HCT116 (cell line): ENCODE data around the gene MRPL18.

Experiments used
- CTCF ChIP-seq, 3 experiments: fragments of 200-600 bp in 1 of 3; sonication (generic) in 1 of 3; IDR thresholded peaks in 2 of 3; conservative IDR thresholded peaks in 1 of 3; 2 replicates each; pipeline ENCODE4 v1.5.1; 2012 to 2017; ENCODE audit warnings: low read depth in 2 of 3, low read length in 2 of 3, antibody characterized with exemption in 1 of 3, borderline replicate concordance in 1 of 3, control low read depth in 1 of 3, mild to moderate bottlenecking in 1 of 3, mixed read lengths in 1 of 3, mixed run types in 1 of 3, moderate library complexity in 1 of 3; ENCODE audit not compliant: insufficient read depth in 1 of 3
- EZH2 ChIP-seq: fragments of 200-600 bp; sonication (generic); IDR thresholded peaks from 2 replicates; pipeline ENCODE4 v1.6.1; 2017; ENCODE audit warnings: antibody characterized with exemption, mixed run types
- EZH2phosphoT487 ChIP-seq: fragments of 200-600 bp; IDR thresholded peaks from 2 replicates; pipeline ENCODE4 v1.6.1; 2018; ENCODE audit warnings: antibody characterized with exemption, borderline replicate concordance
- POLR2A ChIP-seq: IDR thresholded peaks from 2 replicates; pipeline ENCODE4 v1.7.0; 2011; ENCODE audit warnings: borderline replicate concordance; ENCODE audit not compliant: insufficient read depth, insufficient read length; ENCODE audit errors: extremely low read depth

DNA sequence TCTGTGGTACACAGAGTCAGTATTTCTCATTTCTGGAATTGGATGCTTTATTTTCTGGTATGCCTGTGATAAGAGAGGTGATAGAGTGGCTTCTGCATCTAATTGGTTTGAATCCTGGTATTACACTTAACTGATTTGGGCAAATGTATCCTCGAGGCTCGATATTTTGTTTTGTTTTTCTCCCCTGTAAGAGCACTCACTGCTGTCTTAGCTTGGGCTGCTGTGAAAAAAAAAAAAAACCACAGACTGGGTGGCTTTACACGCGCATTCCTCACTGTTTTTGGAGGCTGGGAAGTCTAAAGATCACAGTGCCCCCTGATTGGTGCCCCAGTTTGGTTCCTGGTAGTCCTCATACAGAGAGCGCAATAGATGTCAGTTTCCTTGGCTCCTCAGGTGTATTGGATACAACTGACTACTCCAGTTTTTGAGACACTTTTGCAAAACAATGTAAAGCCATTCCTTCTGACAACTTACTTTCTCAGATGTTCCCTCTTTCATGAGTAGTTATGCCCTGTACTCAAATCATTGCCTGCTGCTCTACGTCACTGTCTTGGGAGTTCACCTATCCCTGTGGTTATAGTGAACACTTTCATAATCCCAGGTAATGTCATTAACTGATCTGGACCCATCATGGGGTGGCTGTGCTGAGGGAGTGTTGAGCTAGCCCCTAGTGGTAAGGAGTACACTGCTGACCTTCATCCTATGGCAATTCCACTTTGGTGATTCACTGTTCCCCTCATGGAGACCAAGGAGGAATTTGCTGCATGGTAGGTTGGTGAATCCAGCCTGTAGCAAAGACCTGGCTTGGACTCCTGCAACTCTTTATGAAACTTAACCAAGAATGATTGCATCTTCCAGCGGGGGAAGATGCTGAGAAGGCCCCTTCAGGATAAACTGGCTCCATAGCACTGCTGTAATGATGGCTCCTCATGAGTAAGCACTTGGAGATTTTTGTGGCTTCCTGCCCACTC is 32.0 kb upstream of the MRPL18 start:
- TF ChIP-seq EZH2, result no peak
- TF ChIP-seq POLR2A, result no peak
- TF ChIP-seq EZH2phosphoT487, result no peak
- peak in 2 of 3 experiments; percentile 33 to 43; a peak in 4 of 6 replicates for TF ChIP-seq CTCF (IDR thresholded peaks at IDR 0.05 in 2 of 3, conservative IDR thresholded peaks at IDR 0.05 in 1 of 3; ENCODE audit: borderline replicate concordance in 1 of 3, insufficient read depth in 1 of 3, low read depth in 2 of 3, low read length in 2 of 3)
